ENCODE results near the gene CASR. TPM values are rescaled to one million over a fixed set of nuclear protein-coding genes. Genes with fewer than 3 reads are reported as not detected.
"Not testable (repeated sequence)": the region's sequence is repeated elsewhere in the genome, so short reads cannot be mapped to it uniquely, and the experiment has no call there.

Gene CASR
- total RNA-seq, 1 donor from 2014 or later: 0.06 TPM

GRCh38 chr3:122189357-122189756, 5.9 kb downstream of the CASR start:
- TF ChIP-seq CTCF (conservative IDR thresholded peaks at IDR 0.05; ENCODE audit: low read depth, low read length): no peak
- H3K4me3 ChIP-seq (ENCODE audit: low read depth, low read length): no peak overlapping the region
- DNase-seq (ENCODE audit: low read depth): no peak

GRCh38 chr3:122190525-122190924, 7.1 kb downstream of the CASR start:
- DNase-seq (ENCODE audit: low read depth): no peak
- no peak overlapping the region for H3K4me3 ChIP-seq (ENCODE audit: low read depth, low read length)
- TF ChIP-seq CTCF (conservative IDR thresholded peaks at IDR 0.05; ENCODE audit: low read depth, low read length): no peak

- no peak for TF ChIP-seq CTCF (conservative IDR thresholded peaks at IDR 0.05; ENCODE audit: low read depth, low read length)
- H3K4me3 ChIP-seq (ENCODE audit: low read depth, low read length): no peak overlapping the region
- DNase-seq (ENCODE audit: low read depth): no peak
These were observed 15.5 kb downstream of the CASR start for GRCh38 chr3:122198966-122199365.

- no peak for TF ChIP-seq CTCF (conservative IDR thresholded peaks at IDR 0.05; ENCODE audit: low read depth, low read length)
- no peak for DNase-seq (ENCODE audit: low read depth)
- no peak overlapping the region for H3K4me3 ChIP-seq (ENCODE audit: low read depth, low read length)
These were observed 16.1 kb downstream of the CASR start for GRCh38 chr3:122199552-122199951.

GRCh38 chr3:122200661-122201060, 17.2 kb downstream of the CASR start:
- no peak for DNase-seq (ENCODE audit: low read depth)
- TF ChIP-seq CTCF (conservative IDR thresholded peaks at IDR 0.05; ENCODE audit: low read depth, low read length): no peak
- H3K4me3 ChIP-seq (ENCODE audit: low read depth, low read length): no peak overlapping the region

DNA sequence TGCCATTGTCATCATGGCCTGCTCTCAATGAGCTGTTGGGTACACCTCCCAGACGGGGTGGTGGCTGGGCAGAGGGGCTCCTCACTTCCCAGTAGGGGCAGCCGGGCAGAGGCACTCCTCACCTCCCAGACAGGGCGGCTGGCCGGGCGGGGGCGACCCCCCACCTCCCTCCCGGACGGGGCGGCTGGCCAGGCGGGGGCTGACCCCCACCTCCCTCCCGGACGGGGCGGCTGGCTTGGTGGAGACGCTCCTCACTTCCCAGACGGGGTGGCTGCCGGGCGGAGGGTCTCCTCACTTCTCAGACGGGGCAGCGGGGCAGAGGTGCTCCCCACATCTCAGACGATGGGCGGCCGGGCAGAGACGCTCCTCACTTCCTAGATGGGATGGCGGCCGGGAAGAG, 18.0 kb downstream of the CASR start:
- not testable (repeated sequence) for H3K4me3 ChIP-seq (ENCODE audit: low read depth, low read length); DNase-seq (ENCODE audit: low read depth)

DNA sequence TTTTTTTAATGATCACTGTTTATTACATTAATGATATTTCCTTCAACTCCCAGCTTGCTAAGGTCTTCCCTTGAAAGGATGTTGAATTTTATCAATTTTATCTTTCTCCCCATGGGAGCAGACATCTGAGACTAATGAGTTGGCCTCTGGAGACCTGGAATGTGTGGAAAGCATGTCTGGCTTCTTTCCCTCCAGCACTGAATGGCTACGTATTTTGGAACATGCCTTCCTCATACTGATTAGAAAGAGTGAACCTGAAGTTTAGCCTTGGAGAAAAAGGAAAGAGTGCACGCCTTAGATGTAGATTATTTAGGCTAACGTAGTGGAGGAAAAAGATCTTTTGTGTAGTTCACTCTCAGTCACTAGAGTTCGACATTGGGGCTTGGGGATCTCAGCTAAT, 25.1 kb downstream of the CASR start:
- no peak for DNase-seq (ENCODE audit: low read depth)
- TF ChIP-seq CTCF (conservative IDR thresholded peaks at IDR 0.05; ENCODE audit: low read depth, low read length): no peak
- no peak overlapping the region for H3K4me3 ChIP-seq (ENCODE audit: low read depth, low read length)

- no peak for DNase-seq (ENCODE audit: low read depth)
- no peak overlapping the region for H3K4me3 ChIP-seq (ENCODE audit: low read depth, low read length)
- no peak for TF ChIP-seq CTCF (conservative IDR thresholded peaks at IDR 0.05; ENCODE audit: low read depth, low read length)
These were observed 30.2 kb downstream of the CASR start for GRCh38 chr3:122213650-122214049.
